HepG2 (cell line): ENCODE measurements around the gene NRG3. TPM values are rescaled to one million over a fixed set of nuclear protein-coding genes. Genes with fewer than 3 reads are reported as not detected.

Experiments
- ATAC-seq: fragments of 200-7000 bp; cut with Tn5 transposase; 3 replicates; pipeline ENCODE4 v1.9.1; 2020; ENCODE audit warnings: mild to moderate bottlenecking, moderate library complexity
- BruUV-seq: library from RNA; stranded (reverse); fragments of 400-500 nt; replicated peaks from 2 replicates; lab custom pipeline; 2021; lab: Mats Ljungman, UMichigan
- CTCF ChIA-PET: fragments of 300-600 bp; formaldehyde crosslinking; extraction: SDS; loops from one replicate; lab custom pipeline; 2021; ENCODE audit warnings: low total read pairs, inconsistent platforms, low intra/inter-chr PET ratio; lab: Yijun Ruan, JAX
- POLR2A ChIA-PET: fragments of 350-600 bp; sonication (Branson Sonifier 250); formaldehyde crosslinking; loops from one replicate; lab custom pipeline; 2020; ENCODE audit warnings: antibody characterized with exemption, inconsistent platforms; lab: Yijun Ruan, JAX
- DNase-seq: peaks from one replicate; pipeline ENCODE4 v3.0.0-alpha.2; 2015; ENCODE audit warnings: low spot score
- FAIRE-seq: peaks from 3 replicates; lab custom pipeline; 2011; peaks lifted over from hg19 to GRCh38; lab: Jason Lieb, UNC
- H2AFZ ChIP-seq: one replicate; pipeline ENCODE4 v1.6.1; 2011; ENCODE audit warnings: low read length, inconsistent platforms
- H3K27ac ChIP-seq: fragments of 300-600 bp; 3 replicates; pipeline ENCODE4 v1.8.0; 2011; ENCODE audit warnings: mixed run types, mild to moderate bottlenecking, mixed read lengths, low read length, inconsistent platforms; ENCODE audit not compliant: insufficient read depth; ENCODE audit errors: extremely low read length
- H3K27me3 ChIP-seq, 2 experiments: fragments of 200-600 bp in 1 of 2; 2 replicates in 1 of 2; 3 replicates in 1 of 2; pipeline versions ENCODE4 v1.6.0 to v1.8.0; 2011; ENCODE audit warnings: low read length in 2 of 2, mild to moderate bottlenecking in 2 of 2, moderate library complexity in 2 of 2, inconsistent platforms in 1 of 2; ENCODE audit not compliant: insufficient read depth in 2 of 2, control insufficient read depth in 1 of 2
- H3K36me3 ChIP-seq, 2 experiments: fragments of 200-600 bp in 1 of 2; replicated peaks in 1 of 2; 2 replicates in 1 of 2; 3 replicates in 1 of 2; pipeline versions ENCODE4 v1.5.1 to v1.8.0; 2011; ENCODE audit warnings: low read length in 2 of 2, inconsistent platforms in 1 of 2; ENCODE audit not compliant: insufficient read depth in 2 of 2, control insufficient read depth in 1 of 2
- H3K4me1 ChIP-seq: 2 replicates; pipeline ENCODE4 v1.5.1; 2012; ENCODE audit warnings: low read length, inconsistent platforms; ENCODE audit not compliant: insufficient read depth
- H3K4me2 ChIP-seq: 2 replicates; pipeline ENCODE4 v1.6.0; 2011; ENCODE audit warnings: low read depth, low read length, inconsistent platforms
- H3K4me3 ChIP-seq, 3 experiments: fragments of 200-600 bp in 1 of 3; sonication (generic), shearing (Covaris generic) in 1 of 3; replicated peaks in 1 of 3; 2 replicates each; pipeline ENCODE4 v1.5.1; 2011 to 2016; ENCODE audit warnings: low read length in 3 of 3, inconsistent platforms in 2 of 3, low read depth in 2 of 3, mild to moderate bottlenecking in 2 of 3, control low read depth in 1 of 3, mixed read lengths in 1 of 3; ENCODE audit not compliant: insufficient read depth in 1 of 3
- H3K79me2 ChIP-seq: one replicate; pipeline ENCODE4 v1.6.1; 2011; ENCODE audit warnings: low read length, inconsistent platforms; ENCODE audit not compliant: insufficient read depth
- H3K9ac ChIP-seq: 2 replicates; pipeline ENCODE4 v1.6.0; 2011; ENCODE audit warnings: mild to moderate bottlenecking, low read depth, low read length, inconsistent platforms; ENCODE audit not compliant: insufficient read depth
- H3K9me3 ChIP-seq: 2 replicates; pipeline ENCODE4 v1.5.1; 2012; ENCODE audit warnings: mild to moderate bottlenecking, low read length
- H4K20me1 ChIP-seq: 2 replicates; pipeline ENCODE4 v1.6.0; 2011; ENCODE audit warnings: inconsistent platforms, mild to moderate bottlenecking, low read length, moderate library complexity; ENCODE audit not compliant: insufficient read depth
- AHR ChIP-seq: IDR thresholded peaks from 2 replicates; pipeline ENCODE4 v1.6.1; 2018; ENCODE audit warnings: missing genetic modification reagents, missing compliant biosample characterization
- HMG20A ChIP-seq: IDR thresholded peaks from 2 replicates; pipeline ENCODE4 v1.6.1; 2016; ENCODE audit warnings: borderline replicate concordance
- HOXA9 ChIP-seq: sonication (generic); formaldehyde crosslinking; IDR thresholded peaks from 2 replicates; pipeline ENCODE4 v1.8.1; 2022; ENCODE audit warnings: missing genetic modification reagents, mild to moderate bottlenecking, moderate library complexity, borderline replicate concordance
- KLF15 ChIP-seq: sonication (generic); formaldehyde crosslinking; IDR thresholded peaks from 2 replicates; pipeline ENCODE4 v1.8.1; 2023; ENCODE audit warnings: borderline replicate concordance, mild to moderate bottlenecking, inconsistent platforms, missing genetic modification reagents, mixed read lengths
- MIXL1 ChIP-seq: IDR thresholded peaks from 2 replicates; pipeline ENCODE4 v1.6.1; 2016
- PITX1 ChIP-seq: sonication (generic); formaldehyde crosslinking; IDR thresholded peaks from 2 replicates; pipeline ENCODE4 v1.5.1; 2020; ENCODE audit warnings: mild to moderate bottlenecking, missing genetic modification reagents
- SMYD3 ChIP-seq: sonication (generic); formaldehyde crosslinking; IDR thresholded peaks from 2 replicates; pipeline ENCODE4 v1.8.1; 2023; ENCODE audit warnings: mild to moderate bottlenecking, missing genetic modification reagents
- SRSF4 ChIP-seq: fragments of 200-400 bp; formaldehyde crosslinking; IDR thresholded peaks from one replicate; pipeline ENCODE4 v1.6.1; 2018; ENCODE audit warnings: mild to moderate bottlenecking, low read depth, low read length, moderate library complexity; ENCODE audit not compliant: poor library complexity, severe bottlenecking
- SYNCRIP ChIP-seq: fragments of 200-400 bp; formaldehyde crosslinking; IDR thresholded peaks from 2 replicates; pipeline ENCODE4 v1.6.1; 2018; ENCODE audit warnings: mild to moderate bottlenecking, low read depth, low read length; ENCODE audit not compliant: insufficient read depth
- ZEB1 ChIP-seq: IDR thresholded peaks from 2 replicates; pipeline ENCODE4 v1.6.1; 2012; ENCODE audit warnings: mild to moderate bottlenecking, low read depth, inconsistent platforms; ENCODE audit not compliant: insufficient replicate concordance
- ZNF17 ChIP-seq: sonication (generic); formaldehyde crosslinking; IDR thresholded peaks from 2 replicates; pipeline ENCODE4 v1.5.0; 2020; ENCODE audit warnings: mild to moderate bottlenecking, missing genetic modification reagents
- ZNF234 ChIP-seq: sonication (generic); formaldehyde crosslinking; conservative IDR thresholded peaks from 2 replicates; pipeline ENCODE4 v1.5.1; 2020; ENCODE audit warnings: mild to moderate bottlenecking, missing genetic modification reagents
- ZNF292 ChIP-seq: sonication (generic); formaldehyde crosslinking; IDR thresholded peaks from 2 replicates; pipeline ENCODE4 v1.8.1; 2022; ENCODE audit warnings: mild to moderate bottlenecking, low read depth, missing genetic modification reagents, borderline replicate concordance
- ZNF343 ChIP-seq: sonication (generic); formaldehyde crosslinking; IDR thresholded peaks from 2 replicates; pipeline ENCODE4 v1.4.0; 2020; ENCODE audit warnings: mild to moderate bottlenecking, missing genetic modification reagents
- ZNF678 ChIP-seq: sonication (generic); formaldehyde crosslinking; IDR thresholded peaks from 2 replicates; pipeline ENCODE4 v1.4.0; 2020; ENCODE audit warnings: mild to moderate bottlenecking, missing genetic modification reagents
- ZNF850 ChIP-seq: sonication (generic); formaldehyde crosslinking; conservative IDR thresholded peaks from 2 replicates; pipeline ENCODE4 v1.9.0; 2021; ENCODE audit warnings: mild to moderate bottlenecking, missing genetic modification reagents
- WGBS: methylation state at CpG from one replicate; pipeline ENCODE4 v1.1.6; 2017; ENCODE audit warnings: low lambda C conversion rate; 5-methylcytosine and 5-hydroxymethylcytosine counted together
- in situ Hi-C: cut with HindIII; loops from 2 replicates; pipeline ENCODE4 v1.10.0; 2017; ENCODE audit warnings: low pct_unique_long_range_greater_than_20kb; ENCODE audit not compliant: extremely low pct_ligation_motif_present
- intact Hi-C: fragments of 100-400 bp; cut with micrococcal nuclease; formaldehyde crosslinking; loops from one replicate; pipeline ENCODE4 v1.10.0; 2022; ENCODE audit not compliant: unreplicated experiment
- polyA plus RNA-seq, 8 experiments: library from polyadenylated mRNA; depleted of rRNA in 3 of 8; stranded (reverse) in 7 of 8; unstranded in 1 of 8; fragments of >200 nt; fragmentation: Illumina TruSeq in 4 of 8; extraction: Trizol in 4 of 8; gene quantifications; 2 replicates each; pipeline versions ENCODE4 v1.2.1 to v1.2.3, GENCODE V29; 2011 to 2016; ENCODE audit warnings: low read depth in 4 of 8, missing spikeins in 1 of 8, mixed read lengths in 1 of 8; ENCODE audit not compliant: insufficient read depth in 1 of 8
- total RNA-seq, 5 experiments: library from RNA; depleted of rRNA; stranded (reverse); fragments of >200 nt; fragmentation: Illumina TruSeq; extraction: Trizol; gene quantifications; 2 replicates each; pipeline ENCODE4 v1.2.3, GENCODE V29; 2016; ENCODE audit warnings: low read depth in 1 of 5

The NRG3 gene
- total and polyA plus RNA-seq, 2 of the 13 experiments (the other 11 are each of a cell fraction or from before 2014, with no cell fraction given) = not detected

DNA sequence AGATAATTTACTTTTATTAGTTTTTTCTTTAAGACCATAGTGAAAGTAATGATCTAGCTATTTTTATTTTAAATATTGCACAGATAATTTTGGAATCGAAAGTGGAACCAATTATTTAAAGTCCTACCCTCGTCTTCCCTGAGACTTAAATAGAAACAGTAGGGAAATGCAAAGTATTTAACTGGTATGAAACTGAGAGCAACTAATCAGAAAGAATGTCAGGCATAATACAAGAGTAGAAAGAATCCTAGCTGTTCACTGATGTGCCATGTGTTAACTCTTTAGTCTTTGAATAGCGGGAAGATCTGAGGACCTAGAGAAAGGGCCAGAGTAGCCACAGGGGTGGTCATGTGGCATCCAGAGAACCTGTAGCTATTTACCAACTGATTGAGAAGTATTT is 630.0 kb downstream of the NRG3 start (continued):
- no peak for TF ChIP-seq SRSF4
- no peak for TF ChIP-seq SYNCRIP
- TF ChIP-seq ZNF678 (CRISPR knock-in tag) = no peak

DNA sequence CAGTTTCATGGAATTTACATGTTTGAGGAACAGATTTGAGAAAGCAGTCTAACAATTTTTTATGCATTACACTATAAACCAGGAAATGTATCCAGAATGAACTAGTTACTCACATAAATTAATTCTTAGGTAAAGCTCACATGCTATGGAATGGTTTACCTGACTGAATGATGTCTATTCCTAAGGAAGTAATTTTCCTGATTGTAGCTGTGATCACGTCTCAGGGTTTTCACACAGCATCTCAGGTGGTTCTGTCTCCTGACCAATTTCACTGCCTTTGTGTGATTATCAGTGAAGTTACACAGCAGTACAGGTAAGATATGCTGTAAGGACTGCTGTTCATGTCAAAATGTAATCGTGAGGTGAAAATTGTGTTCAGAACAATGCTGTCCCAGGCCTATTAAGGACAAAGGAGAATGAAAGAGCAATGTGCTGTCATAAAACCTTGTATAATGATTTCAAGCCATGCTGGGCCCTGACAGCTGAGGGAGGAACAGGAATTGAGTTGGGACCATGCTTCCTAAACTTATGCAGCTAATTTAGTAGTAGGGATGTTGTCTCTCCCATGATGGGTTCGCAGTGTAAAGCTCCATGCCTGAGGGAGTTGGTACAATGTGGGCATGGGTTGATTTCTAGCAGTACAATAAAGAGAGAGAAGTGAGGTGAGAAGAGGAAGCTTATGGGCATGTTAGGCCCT is 631.8 kb downstream of the NRG3 start:
- no peaks in the 10 kb centered on the region for H4K20me1 ChIP-seq
- no peaks in the 10 kb centered on the region for H3K79me2 ChIP-seq
- H3K27me3 ChIP-seq = no peaks in the 10 kb centered on the region
- H3K4me2 ChIP-seq = no peak overlapping the region
- DNase-seq = no peak
- H3K9ac ChIP-seq = no peak overlapping the region
- H3K4me1 ChIP-seq = no peaks in the 10 kb centered on the region
- H3K9me3 ChIP-seq = peaks cover 96% of the 10 kb centered on the region
- intact Hi-C loops (no loop called here), in situ Hi-C loops (no loop called here)
- TF ChIP-seq AHR (CRISPR knock-in tag) = no peak
- TF ChIP-seq HMG20A (CRISPR knock-in tag) = no peak
- TF ChIP-seq MIXL1 = no peak
- no peak for TF ChIP-seq ZNF234 (CRISPR knock-in tag)
- no peak for TF ChIP-seq KLF15
- no peak for TF ChIP-seq PITX1 (CRISPR knock-in tag)
- no peak for TF ChIP-seq HOXA9 (CRISPR knock-in tag)
- no peak for TF ChIP-seq ZNF17
- no peak for TF ChIP-seq ZNF343 (CRISPR knock-in tag)
- TF ChIP-seq ZEB1 = no peak
- no peak for TF ChIP-seq ZNF292 (CRISPR knock-in tag)
- no peak for TF ChIP-seq ZNF850 (CRISPR knock-in tag)
- no peak for TF ChIP-seq SMYD3 (CRISPR knock-in tag)
- ChIA-PET CTCF (no interaction called here), POLR2A (no interaction called here)
- BruUV-seq = no TSS peak
- WGBS = 2% methylated on average over 3 of the region's 3 CpGs
- no peak for ATAC-seq
- no peak for FAIRE-seq
- H3K36me3 ChIP-seq = no peaks in the 10 kb centered on the region
- no peak overlapping the region for H3K27ac ChIP-seq
- H2AFZ ChIP-seq = no peak overlapping the region
- H3K4me3 ChIP-seq = no peak overlapping the region
